Tibial nerve (tissue), 4 donors: Measurements from ENCODE around the gene TEX35.

ENCODE experiments used
- EP300 ChIP-seq, 2 donors: sonication (generic); formaldehyde crosslinking; IDR thresholded peaks; one replicate each; pipeline ENCODE4 v1.6.1; 2017; ENCODE audit warnings: antibody characterized with exemption in 2 of 2, mild to moderate bottlenecking in 1 of 2
- POLR2A ChIP-seq, 2 donors: fragments of 450-650 bp; IDR thresholded peaks; one replicate each; pipeline ENCODE4 v1.6.1; 2017; ENCODE audit warnings: antibody characterized with exemption in 2 of 2, mild to moderate bottlenecking in 2 of 2, moderate library complexity in 2 of 2
- TF ChIP-seq, protein P1 (sequence below), 5 experiments: fragments of 200-600 bp in 3 of 5; fragments of 450-650 bp in 2 of 5; sonication (generic) in 3 of 5; IDR thresholded peaks; one replicate each; pipeline ENCODE4 v1.5.1; 2016 to 2019; ENCODE audit warnings: antibody characterized with exemption in 5 of 5, mild to moderate bottlenecking in 3 of 5, moderate library complexity in 2 of 5

DNA sequence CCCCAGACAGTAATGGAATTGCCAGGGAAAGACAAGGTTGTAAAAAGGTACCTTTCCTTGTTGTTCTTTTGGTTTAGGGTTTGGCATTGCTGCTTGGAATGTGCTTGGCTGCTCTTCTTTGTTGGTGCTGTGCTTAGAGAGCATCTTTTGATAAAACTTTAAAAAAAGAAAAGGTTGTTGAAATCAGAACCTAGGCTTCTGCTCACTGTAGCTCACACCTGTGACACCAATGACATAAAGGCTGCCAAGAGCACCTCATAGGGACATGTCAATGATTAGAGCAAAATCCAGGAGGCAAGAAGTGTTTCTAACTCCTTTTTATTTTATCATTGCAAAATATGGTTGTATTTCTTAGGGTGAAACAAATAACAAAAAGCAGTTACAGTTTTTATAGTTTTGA, 45.1 kb upstream of the TEX35 start:
- TF ChIP-seq POLR2A (IDR thresholded peaks at IDR 0.05) (no peak), EP300 (IDR thresholded peaks at IDR 0.05) (no peak)
- TF ChIP-seq, protein P1, sequence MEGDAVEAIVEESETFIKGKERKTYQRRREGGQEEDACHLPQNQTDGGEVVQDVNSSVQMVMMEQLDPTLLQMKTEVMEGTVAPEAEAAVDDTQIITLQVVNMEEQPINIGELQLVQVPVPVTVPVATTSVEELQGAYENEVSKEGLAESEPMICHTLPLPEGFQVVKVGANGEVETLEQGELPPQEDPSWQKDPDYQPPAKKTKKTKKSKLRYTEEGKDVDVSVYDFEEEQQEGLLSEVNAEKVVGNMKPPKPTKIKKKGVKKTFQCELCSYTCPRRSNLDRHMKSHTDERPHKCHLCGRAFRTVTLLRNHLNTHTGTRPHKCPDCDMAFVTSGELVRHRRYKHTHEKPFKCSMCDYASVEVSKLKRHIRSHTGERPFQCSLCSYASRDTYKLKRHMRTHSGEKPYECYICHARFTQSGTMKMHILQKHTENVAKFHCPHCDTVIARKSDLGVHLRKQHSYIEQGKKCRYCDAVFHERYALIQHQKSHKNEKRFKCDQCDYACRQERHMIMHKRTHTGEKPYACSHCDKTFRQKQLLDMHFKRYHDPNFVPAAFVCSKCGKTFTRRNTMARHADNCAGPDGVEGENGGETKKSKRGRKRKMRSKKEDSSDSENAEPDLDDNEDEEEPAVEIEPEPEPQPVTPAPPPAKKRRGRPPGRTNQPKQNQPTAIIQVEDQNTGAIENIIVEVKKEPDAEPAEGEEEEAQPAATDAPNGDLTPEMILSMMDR (IDR thresholded peaks at IDR 0.05) = no peak
